HUDEP-2 (cell line): ENCODE data around the gene MTCL3.

ENCODE experiments used
- DNase-seq, 76 experiments: peaks; one replicate each; lab custom pipeline; 2025; ENCODE audit not compliant: unreplicated experiment in 76 of 76; lab: John Stamatoyannopoulos, UW

Gene MTCL3

DNA sequence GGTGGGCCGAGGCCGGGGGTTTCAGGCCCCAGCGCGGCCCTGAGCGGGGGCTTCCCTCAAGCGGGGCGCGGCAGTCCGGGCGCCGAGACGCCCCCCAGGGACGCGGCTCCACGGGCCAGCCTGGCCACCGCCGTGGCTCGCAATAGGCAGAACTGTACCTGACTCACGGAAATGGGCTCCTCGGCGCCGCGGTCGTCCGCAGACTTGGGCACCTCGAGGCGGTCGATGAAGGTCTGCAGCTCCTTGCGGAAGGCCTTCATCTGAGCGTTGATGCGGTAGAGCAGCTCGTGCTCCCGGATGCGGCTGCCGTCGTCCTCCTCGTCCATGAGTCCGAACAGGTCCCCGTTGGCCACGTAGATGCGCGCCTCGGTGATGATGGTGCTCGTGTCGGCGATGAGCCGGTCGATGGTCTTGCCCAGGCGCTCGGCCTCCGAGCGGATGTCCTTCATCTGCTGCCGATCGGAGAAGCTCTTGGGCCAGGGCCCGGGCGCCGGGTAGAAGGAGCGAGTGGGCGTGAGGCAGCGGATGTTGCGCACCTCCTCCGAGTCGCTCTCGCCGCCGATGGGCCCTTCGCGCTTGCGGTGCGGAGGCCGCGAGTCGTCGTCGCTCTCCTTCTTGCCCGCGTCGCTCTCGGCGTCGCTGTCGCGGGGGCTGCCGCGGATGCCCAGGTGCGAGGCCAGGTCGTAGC, 43.9 kb downstream of the MTCL3 start:
- no peak for DNase-seq

DNA sequence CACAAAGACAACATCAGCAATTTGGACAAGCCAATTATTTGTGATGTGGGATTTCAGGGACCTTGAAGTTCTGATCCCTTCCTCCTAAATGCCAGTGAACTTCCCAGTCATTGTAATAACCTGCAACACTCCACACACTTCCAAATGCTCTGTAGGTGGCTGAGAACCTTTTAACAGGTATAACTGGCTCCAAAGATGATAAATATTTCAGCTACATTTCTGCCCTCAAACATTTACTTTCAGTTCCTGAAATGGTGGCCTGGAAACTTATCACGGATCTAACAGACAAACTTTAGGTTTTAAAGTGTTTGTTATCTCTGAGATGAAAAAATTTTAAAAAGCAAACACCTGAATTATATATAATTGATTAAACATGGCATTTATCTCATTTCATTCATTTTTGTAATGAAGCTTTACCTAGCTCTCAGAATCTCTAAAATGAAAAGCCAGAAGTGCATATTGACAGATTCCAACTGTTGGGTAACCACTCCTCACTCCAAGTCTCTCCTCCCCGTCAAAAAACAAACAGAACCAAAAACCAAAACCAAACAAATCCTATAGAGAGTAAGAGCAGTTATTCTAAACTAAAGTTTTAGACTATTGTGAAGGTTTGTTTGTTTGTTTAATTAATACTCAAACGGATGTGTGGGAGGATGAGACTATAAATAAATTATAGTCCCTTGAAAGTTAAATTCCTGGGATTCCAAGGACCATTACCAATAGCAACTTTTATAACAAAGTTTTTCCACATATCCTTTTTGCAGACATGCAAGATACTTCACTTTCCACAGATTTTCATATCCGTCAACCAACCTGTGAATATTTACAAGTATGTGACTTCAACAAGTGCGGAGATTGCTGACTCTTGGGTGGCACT, 47.5 kb downstream of the MTCL3 start:
- no peak for DNase-seq

DNA sequence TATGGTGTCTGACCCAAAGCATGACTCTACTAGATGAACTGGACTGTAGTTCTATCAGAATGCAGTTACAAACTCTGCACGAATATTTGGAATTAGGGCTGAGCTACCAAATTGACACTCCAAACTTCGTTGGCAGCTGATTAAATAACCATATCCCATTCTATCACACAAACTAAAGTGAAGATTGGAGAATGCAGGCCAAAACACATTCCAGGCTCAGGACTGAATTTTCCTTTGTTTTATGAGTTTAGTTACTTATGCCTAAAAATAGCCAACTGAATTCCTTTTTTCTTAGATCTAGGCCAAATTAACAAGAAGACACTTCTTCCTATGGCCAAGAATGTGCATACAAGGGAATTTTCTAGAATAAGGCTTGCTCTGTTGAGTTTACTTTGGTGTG, 50.2 kb downstream of the MTCL3 start:
- no peak for DNase-seq

DNA sequence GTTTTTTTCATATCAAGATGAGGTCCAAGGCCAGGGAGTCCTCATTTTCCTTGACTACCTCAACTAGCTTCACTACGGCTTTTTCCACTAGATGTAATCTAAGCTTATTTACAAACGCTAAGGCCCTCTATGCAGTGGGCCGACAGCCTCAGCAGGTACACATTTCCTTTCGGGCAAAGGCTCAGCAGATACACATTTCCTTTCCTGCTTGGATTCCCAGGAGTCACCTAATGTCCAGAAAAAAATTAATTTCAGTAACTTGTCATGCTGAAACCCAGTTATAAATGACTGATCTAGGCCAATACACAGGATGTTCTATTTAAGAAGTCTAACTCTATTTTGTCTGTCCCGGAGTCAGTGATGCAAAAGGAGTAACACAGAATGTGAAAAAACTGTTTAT, 52.7 kb downstream of the MTCL3 start:
- no peak for DNase-seq

DNA sequence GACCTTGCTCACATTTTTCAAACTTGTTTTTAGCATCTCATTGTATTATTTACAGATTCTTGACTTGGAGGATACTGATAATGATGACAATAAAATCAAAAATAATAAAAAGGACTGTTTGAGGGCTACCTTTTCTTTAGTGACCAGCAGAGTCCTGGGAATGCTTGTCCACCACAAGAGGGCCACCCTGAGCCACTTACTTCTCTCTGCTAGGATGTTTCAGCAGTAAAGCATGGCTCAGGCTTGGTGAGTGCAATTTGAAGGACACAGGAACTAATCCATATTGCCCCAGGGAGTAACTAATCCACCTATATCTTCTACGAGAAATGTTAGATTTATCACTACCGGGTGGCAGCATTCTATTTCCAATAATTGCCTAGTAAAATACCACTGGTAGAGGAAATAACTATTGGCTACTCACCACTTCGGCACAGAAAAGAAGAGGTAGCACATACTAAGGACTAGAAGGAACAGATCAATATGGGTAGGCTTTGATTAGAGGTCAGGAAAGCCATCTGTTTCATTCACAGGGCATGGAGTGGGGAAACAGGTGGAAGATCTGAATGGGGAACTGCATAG, 54.2 kb downstream of the MTCL3 start:
- peak in 45 of 76 experiments; percentile 5 to 70 (median 26) for DNase-seq

DNA sequence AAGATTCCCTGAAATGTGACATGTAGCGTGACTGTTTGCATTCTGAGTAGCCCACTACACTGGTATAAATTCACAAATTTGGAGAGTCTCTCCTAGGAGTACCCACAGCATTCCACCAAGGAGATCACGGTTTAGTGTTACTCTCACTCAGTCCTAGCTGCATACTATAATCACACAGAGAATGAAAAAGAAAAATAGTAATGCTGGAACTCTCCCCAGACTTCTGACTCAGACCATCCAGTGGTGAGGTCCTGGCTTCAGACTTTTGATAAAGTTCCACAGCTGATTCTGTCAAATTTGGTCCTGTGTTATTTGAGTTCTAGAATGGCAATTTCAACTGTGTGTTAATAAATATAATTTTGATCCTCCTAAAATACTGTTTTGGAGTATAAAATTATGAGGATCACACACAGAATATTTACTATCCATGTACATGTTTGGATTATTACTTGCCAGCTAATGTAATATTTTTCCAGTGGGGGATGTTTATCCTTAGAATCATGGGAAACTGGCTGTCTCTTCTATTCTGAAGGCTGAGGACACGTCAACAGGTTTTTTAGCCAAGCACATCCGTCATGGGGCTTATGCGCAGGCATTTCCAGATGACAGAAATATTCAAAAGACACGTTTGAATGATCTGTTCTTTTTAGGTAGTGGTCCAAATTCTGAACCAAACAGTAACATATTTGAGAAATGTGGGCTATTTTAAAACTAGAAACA, 54.8 kb downstream of the MTCL3 start:
- DNase-seq, result no peak

DNA sequence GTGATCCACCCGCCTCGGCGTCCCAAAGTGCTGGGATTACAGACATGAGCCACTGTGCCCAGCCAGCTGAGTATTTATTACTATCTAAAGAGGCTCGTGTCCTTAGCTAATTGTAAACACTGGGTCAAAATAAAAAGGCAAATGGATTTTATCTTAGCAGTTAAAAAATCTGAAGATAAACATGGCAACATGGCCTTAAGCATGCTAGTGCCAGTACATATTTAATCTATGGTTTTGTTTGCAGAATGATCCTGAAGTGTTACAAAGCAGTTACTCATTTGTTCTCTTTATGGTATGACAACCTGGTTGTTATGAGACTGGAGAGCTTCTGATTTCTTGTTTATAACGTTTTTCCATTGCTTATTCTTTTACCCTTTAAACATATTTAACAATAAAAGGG, 56.1 kb downstream of the MTCL3 start:
- DNase-seq, result no peak

DNA sequence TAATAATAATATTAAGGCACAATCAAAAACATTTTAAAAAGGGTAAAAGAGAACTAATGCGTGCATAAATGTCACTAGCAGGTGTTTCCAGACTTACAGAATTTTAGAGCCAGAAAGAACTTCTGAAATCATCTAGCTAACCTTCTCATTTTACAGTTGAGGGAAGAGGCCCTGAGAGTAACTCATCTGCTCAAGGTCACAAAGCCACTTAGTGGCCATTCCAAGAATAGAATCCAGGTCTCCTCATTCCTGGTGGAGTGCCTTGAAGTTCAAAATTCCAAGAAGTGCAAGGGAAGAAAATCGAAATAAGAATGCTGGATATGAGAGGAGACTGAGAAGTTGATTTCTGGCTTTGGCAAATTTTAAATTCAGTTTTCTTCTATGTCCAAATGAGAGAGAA, 56.8 kb downstream of the MTCL3 start:
- DNase-seq, result no peak

DNA sequence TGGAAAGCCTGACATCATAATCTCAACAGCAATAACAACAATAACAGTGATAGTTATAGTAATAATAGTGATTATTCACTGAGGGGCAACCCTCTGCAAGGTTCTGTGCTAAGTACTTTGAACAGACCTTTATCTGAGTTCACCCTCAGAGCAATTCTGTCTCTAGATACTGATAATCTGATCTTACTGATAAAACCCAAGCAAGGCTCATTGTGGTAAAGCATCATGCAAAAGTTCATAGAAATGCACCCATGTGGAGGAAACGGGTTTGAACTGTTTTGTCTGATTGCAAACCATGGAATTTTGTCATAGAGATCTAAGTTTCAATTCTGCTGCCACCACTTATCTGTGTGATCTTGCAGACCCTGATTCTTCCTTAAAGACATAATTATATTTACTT, 58.7 kb downstream of the MTCL3 start:
- no peak for DNase-seq

DNA sequence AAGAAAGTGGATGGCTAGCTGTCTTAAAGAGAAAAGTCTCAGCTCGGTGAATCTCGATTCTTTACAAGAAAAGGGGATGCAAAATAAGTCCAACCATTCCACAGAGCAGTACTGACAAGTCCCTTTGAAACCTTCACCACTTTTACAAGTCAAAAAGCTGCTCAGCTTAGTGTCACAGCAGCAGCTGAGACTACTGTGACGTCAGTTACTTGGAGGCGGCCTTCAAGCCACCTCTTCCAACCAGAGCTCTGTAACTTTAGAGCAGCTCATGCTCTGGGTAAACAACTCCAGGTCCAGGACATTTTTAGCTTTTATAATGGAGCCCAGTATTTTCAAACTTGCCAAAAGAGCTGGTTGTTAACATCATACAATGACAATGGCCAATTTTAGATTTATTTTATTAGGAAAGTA, 59.9 kb downstream of the MTCL3 start, which contains the start of gene KIAA0408:
KIAA0408 (minus strand) TSS at position 159 of the 411 bp plus-strand sequence. CDS start 5,408 bp downstream, outside the sequence.
- DNase-seq, result no peak

DNA sequence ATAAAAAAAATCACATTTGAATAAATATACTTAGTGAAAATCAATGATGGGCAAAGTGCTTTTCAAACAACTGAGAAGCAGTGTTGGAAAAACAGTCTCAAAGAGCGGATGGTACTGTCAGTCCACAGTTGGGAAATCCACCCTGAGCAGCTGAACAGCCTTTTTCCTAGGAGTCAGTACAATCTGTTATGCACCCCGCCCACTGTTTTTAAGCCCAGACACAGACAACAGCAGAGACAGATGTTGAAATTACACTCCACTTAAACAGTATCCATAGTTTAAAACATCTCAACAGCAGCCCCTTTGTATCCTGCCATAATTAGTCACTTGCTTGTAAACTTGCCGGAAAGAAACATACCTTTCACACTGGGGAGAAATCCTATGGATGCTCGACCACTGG, 60.3 kb downstream of the MTCL3 start:
- no peak for DNase-seq

DNA sequence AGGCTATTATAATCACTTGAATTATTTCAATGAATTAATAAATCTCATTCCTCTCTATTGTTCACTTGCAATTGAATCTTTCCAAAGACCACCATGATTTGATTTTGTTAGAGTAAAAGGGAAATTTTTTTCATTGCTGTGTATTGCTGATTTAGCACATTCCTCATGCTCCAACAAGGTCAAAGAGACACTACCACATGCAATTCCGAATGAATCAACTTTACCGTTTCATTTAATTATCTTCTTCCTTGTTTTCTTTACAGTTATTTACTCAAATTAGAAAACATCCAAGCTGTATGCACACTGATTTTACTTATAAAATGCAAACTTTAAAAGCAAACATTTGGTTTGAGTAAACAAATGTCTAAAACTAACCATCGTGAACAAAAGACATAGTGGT, 60.9 kb downstream of the MTCL3 start:
- DNase-seq, result no peak

DNA sequence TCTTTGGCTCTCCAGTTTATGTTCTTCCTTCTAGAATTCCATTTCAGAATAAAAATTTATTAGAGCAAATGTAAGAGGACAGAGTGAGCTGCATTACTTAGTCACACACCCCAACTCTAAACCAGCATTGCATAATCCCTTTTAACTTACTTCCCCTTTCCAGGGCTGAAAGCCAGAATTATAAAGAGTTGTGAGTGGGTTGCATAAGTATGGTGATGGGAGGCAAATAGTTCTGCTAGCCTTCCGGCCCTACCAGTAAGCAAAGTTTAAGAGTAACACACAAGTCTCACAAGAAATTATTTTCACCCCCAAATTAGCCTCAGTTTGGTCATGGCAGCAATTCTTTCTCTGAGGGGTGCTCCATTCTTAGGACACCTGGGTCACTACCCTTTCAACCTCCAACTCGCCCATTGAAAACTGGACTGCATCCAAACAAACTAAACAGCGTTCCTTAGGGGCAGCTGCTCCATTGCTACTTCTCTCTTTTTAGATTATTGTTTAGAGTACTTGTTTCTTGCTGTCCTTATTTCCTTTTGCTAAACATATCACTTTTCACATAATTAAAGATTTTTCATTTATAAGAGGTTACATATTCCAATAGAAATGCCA, 61.6 kb downstream of the MTCL3 start:
- no peak for DNase-seq

DNA sequence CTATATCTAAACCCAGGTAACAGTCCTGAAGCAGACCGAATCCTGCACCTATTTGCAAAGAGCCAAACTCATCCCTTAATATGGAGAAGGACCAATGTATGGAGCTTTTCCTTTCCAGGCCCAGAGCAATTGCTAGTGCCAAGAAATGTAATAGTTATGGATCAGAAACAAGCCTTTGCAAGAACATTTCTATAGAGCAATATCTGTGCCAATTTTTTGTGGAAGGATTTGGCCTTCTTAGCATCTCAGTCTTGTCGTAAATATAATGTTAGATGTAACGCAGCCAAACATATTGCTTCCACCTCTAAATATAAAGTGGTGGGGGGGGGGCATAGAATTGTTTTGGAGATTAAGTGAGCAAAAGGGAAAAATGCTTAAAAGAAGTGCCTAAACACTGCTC, 62.7 kb downstream of the MTCL3 start:
- DNase-seq, result no peak

DNA sequence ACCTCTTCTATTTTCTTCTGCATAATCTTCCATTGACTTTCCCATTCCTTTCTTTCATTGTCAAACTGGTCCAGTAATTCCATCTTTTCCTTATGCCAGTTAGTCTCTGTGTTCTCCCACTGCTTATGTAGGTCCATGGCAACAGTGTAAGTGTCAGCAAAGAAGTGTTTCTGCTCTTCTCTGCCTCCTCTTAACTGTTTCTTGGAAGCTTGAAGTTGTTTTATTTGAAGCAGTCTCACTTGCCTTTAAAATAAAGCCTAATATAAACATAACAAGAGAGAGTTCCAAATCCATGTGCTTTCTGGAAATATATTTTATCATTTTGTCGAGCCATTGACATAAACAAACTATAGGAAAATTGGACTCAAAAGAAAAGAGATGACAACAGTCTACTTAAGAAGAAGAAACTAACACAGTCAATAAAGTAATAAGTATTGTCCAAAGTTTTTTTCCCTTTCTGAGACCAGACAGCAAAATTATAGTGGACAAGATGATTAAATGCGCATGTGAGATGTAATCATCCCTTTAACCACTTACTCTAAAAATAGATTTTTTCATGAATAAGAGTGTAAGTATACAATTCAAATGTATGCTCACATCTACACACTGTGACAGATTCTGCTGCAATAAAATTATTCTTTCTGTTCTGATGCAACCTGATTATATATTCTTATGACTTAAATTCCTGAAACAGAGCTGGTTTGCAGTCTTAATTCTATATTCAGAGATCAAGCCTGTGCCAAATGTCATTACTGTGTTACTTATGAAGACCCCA, 65.1 kb downstream of the MTCL3 start:
- no peak for DNase-seq

DNA sequence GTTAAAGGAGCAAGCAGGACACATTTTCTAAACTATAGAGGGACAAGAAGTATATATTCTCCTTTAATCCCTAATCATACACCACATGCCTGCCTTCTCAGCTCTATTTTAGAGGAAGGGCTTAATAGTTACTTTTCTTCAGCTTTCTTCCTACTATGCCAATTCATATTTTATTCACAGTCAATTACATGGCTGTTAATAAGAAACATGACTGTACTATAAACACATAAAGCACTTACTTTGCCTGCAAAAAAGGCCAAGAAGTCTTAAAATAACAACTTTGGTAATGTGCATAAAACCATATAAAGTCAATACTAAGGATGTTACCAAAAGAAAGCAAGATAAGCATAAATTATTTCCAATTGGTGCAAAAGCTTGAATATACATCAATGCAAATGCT, 66.3 kb downstream of the MTCL3 start:
- no peak for DNase-seq

DNA sequence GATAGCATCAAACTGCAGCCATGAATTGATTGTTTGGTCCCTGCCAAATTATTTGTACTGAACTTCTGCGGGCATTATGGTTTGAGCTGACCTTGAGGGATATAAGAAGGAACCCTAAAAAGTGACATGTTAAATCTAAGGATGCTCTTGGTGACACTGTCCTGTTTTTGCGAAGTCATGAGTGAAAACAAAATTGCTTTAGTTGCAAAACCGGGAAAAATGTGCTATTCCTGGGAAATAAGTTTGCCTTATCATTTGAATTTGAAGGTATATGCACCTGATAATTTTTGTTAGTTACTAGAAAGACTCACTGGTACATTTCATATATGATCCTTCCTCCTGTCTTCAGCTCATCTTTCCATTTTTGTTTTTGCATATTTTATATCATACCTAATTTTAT, 67.7 kb downstream of the MTCL3 start:
- DNase-seq, result no peak

DNA sequence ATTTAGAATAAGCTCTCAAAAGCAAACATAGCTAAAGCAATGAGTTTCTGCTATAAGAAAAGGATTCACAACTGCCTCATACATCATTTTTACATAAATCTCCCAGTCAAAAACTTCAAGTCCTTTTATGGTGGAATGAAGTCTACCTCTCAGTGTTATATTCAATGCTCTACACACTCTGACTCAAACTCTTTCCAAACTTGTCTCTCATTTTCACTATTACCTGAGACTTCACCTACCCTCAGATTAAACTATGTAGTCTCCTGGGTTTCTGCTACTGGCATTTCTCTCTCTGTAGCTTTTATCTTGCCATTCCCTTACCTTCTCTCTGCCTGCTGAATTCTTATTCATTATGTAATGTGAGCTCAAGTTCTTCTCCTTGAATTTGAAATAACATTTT, 71.4 kb downstream of the MTCL3 start:
- no peak for DNase-seq

DNA sequence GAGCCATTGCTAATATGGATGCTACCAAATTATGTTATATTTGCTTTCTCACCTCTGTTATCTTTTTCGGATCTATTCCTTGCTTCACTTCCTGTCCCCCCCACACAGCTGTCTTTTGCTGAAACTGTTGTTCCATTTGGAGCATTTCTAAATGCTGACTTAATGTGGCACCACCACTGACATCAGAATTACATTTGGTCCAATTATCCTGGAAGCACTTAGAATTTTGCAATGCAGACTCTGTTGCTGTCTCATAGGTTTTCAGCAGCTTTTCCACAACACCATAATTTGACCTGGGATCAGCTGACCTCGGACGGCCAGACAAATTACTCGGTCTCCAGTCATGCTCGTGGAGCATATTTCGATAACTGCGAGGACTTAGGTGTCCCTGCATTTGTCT, 72.8 kb downstream of the MTCL3 start:
- DNase-seq, result no peak

DNA sequence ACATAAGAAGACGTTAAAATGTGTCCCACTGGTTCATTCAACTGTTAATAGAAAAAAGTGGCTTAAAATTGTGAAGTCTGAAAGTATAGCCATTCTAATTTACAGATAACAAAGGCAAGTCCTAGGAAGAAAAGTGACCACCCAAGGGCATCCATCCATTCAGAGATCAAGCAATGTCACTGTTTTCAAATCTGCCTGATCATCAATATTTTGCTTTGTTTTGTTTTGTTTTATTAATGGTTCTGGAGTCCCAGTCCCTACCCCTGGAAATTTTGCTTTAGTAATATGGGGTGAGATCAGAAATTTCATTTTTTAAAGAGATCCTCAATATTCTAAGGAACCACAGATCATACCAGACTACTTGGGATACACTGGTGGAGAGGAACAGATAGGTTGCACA, 77.3 kb downstream of the MTCL3 start:
- no peak for DNase-seq
